IPS-18c (cell line): Measurements from ENCODE around the gene GLRB.
A peak's percentile ranks its signal among the peaks of the same experiment; 100 is the strongest.
"Not testable (repeated sequence)": the region's sequence is repeated elsewhere in the genome, so short reads cannot be mapped to it uniquely, and the experiment has no call there.

ENCODE experiments used
- H3K4me3 ChIP-seq: 2 replicates; pipeline ENCODE4 v1.7.0; 2013; ENCODE audit warnings: low read depth, mild to moderate bottlenecking, low read length, moderate library complexity; ENCODE audit not compliant: insufficient read depth
- H3K9me3 ChIP-seq: one replicate; pipeline ENCODE4 v1.6.1; 2013; ENCODE audit warnings: mild to moderate bottlenecking, low read length, moderate library complexity; ENCODE audit not compliant: control insufficient read depth, insufficient read depth

GLRB gene

GRCh38 chr4:157075811-157076577 lies at the start of gene GLRB:
GLRB (plus strand) TSS chr4:157076150; CDS start chr4:157078025, 1,875 bp downstream.
- Histone ChIP-seq H3K4me3 (peak within 1 kb of the TSS; percentile 62), H3K9me3 (no peaks in the 10 kb centered on the region)

GRCh38 chr4:157035471-157035870 lies 40.5 kb upstream of the GLRB start:
- Histone ChIP-seq H3K9me3 (no peaks in the 10 kb centered on the region), H3K4me3 (no peak overlapping the region)

GRCh38 chr4:157040405-157040804 lies 35.5 kb upstream of the GLRB start:
- H3K9me3 ChIP-seq: no peaks in the 10 kb centered on the region

GRCh38 chr4:157043131-157043530 lies 32.8 kb upstream of the GLRB start:
- no peaks in the 10 kb centered on the region for H3K9me3 ChIP-seq
- H3K4me3 ChIP-seq: no peak overlapping the region

More at GRCh38 chr4:157040405-157040804, 35.5 kb upstream of the GLRB start:
- H3K4me3 ChIP-seq: no peak overlapping the region

GRCh38 chr4:157045507-157046127 lies 30.3 kb upstream of the GLRB start:
- no peaks in the 10 kb centered on the region for H3K9me3 ChIP-seq
- no peak overlapping the region for H3K4me3 ChIP-seq

GRCh38 chr4:157048248-157048647 lies 27.7 kb upstream of the GLRB start:
- Histone ChIP-seq H3K9me3 (no peaks in the 10 kb centered on the region), H3K4me3 (no peak overlapping the region)

GRCh38 chr4:157050561-157050960 lies 25.4 kb upstream of the GLRB start:
- Histone ChIP-seq H3K9me3 (peaks cover 2% of the 10 kb centered on the region), H3K4me3 (no peak overlapping the region)

- H3K9me3 ChIP-seq: peaks cover 2% of the 10 kb centered on the region
- no peak overlapping the region for H3K4me3 ChIP-seq
These were observed 23.4 kb upstream of the GLRB start for GRCh38 chr4:157052429-157053040.

- peaks cover 2% of the 10 kb centered on the region for H3K9me3 ChIP-seq
- H3K4me3 ChIP-seq: no peak overlapping the region
These were observed 18.7 kb upstream of the GLRB start for GRCh38 chr4:157057218-157057617.

- not testable (repeated sequence) for H3K4me3 ChIP-seq, H3K9me3 ChIP-seq
These were observed 17.1 kb upstream of the GLRB start for GRCh38 chr4:157058899-157059298.

GRCh38 chr4:157072002-157072401 lies 3.9 kb upstream of the GLRB start:
- H3K9me3 ChIP-seq: no peaks in the 10 kb centered on the region
- no peak overlapping the region for H3K4me3 ChIP-seq

- Histone ChIP-seq H3K4me3 (peak overlapping the region; percentile 62; the same call in 1 of the 2 replicates), H3K9me3 (no peaks in the 10 kb centered on the region)
These were observed 549 bp upstream of the GLRB start for GRCh38 chr4:157075401-157075800.

- Histone ChIP-seq H3K4me3 (peak overlapping the region; percentile 62), H3K9me3 (no peaks in the 10 kb centered on the region)
These were observed 613 bp downstream of the GLRB start for GRCh38 chr4:157076578-157076947.

GRCh38 chr4:157079441-157079840 lies 3.5 kb downstream of the GLRB start:
- no peaks in the 10 kb centered on the region for H3K9me3 ChIP-seq
- no peak overlapping the region for H3K4me3 ChIP-seq

GRCh38 chr4:157080605-157081004 lies 4.7 kb downstream of the GLRB start:
- no peak overlapping the region for H3K4me3 ChIP-seq
- H3K9me3 ChIP-seq: no peaks in the 10 kb centered on the region

- Histone ChIP-seq H3K9me3 (peaks cover 2% of the 10 kb centered on the region), H3K4me3 (no peak overlapping the region)
These were observed 19.8 kb downstream of the GLRB start for GRCh38 chr4:157095716-157096115.

GRCh38 chr4:157096439-157096838 lies 20.5 kb downstream of the GLRB start:
- Histone ChIP-seq H3K4me3 (no peak overlapping the region), H3K9me3 (peaks cover 2% of the 10 kb centered on the region)

- peaks cover 2% of the 10 kb centered on the region for H3K9me3 ChIP-seq
- H3K4me3 ChIP-seq: no peak overlapping the region
These were observed 23.6 kb downstream of the GLRB start for GRCh38 chr4:157099506-157099905.
